Gastroesophageal sphincter (tissue), 4 donors: ENCODE results near the gene SERINC2. TPM values are rescaled to one million over a fixed set of nuclear protein-coding genes. Genes with fewer than 3 reads are reported as not detected.
"Not testable (repeated sequence)": the region's sequence is repeated elsewhere in the genome, so short reads cannot be mapped to it uniquely, and the experiment has no call there.

Experiments used
- ATAC-seq: fragments of 150-250 bp; one replicate; pipeline ENCODE4 v1.9.1; 2016; ENCODE audit warnings: mild to moderate bottlenecking, moderate library complexity
- H3K27ac ChIP-seq, 4 donors: fragments of 200-600 bp; sonication (generic) in 3 of 4; 1 replicate in 3 of 4; 2 replicates in 1 of 4; pipeline ENCODE4 v1.5.1; 2016 to 2019
- H3K27me3 ChIP-seq: fragments of 200-600 bp; sonication (generic); one replicate; pipeline ENCODE4 v1.5.1; 2019
- H3K36me3 ChIP-seq, 2 donors: fragments of 200-600 bp; sonication (generic); one replicate each; pipeline ENCODE4 v1.5.1; 2019; ENCODE audit warnings: control low read depth in 1 of 2
- H3K4me1 ChIP-seq, 3 donors: fragments of 200-600 bp; sonication (generic); 1 replicate in 2 of 3; 2 replicates in 1 of 3; pipeline ENCODE4 v1.5.1; 2016 to 2019; ENCODE audit warnings: control low read depth in 2 of 3
- H3K4me3 ChIP-seq, 2 donors: fragments of 200-600 bp; sonication (generic); one replicate each; pipeline ENCODE4 v1.5.1; 2019; ENCODE audit warnings: mild to moderate bottlenecking in 1 of 2, moderate library complexity in 1 of 2
- H3K9me3 ChIP-seq, 3 donors: fragments of 200-600 bp; sonication (generic); one replicate each; pipeline ENCODE4 v1.5.1; 2017 to 2019; ENCODE audit warnings: control low read depth in 2 of 3
- EP300 ChIP-seq: sonication (generic); formaldehyde crosslinking; IDR thresholded peaks from one replicate; pipeline ENCODE4 v1.6.1; 2017; ENCODE audit warnings: antibody characterized with exemption, mild to moderate bottlenecking
- POLR2A ChIP-seq, 2 donors: fragments of 450-650 bp; IDR thresholded peaks; one replicate each; pipeline ENCODE4 v1.6.1; 2017; ENCODE audit warnings: antibody characterized with exemption in 2 of 2, mild to moderate bottlenecking in 2 of 2, moderate library complexity in 1 of 2
- POLR2AphosphoS5 ChIP-seq: sonication (generic); formaldehyde crosslinking; IDR thresholded peaks from one replicate; pipeline ENCODE4 v1.6.1; 2017; ENCODE audit warnings: antibody characterized with exemption
- WGBS, 2 donors: methylation state at CpG; one replicate each; pipeline ENCODE4 v1.1.5; 2018; ENCODE audit warnings: low coverage in 1 of 2; 5-methylcytosine and 5-hydroxymethylcytosine counted together
- total RNA-seq, 4 donors: library from RNA; depleted of rRNA; stranded (reverse); fragments of >200 nt; gene quantifications; one replicate each; pipeline ENCODE4 v1.1.0, GENCODE V29; 2016
- TF ChIP-seq, protein P1 (sequence below), 4 experiments: fragments of 200-600 bp in 2 of 4; fragments of 450-650 bp in 2 of 4; sonication (generic) in 1 of 4; IDR thresholded peaks; one replicate each; pipeline ENCODE4 v1.5.1; 2017 to 2019; ENCODE audit warnings: antibody characterized with exemption in 4 of 4, mild to moderate bottlenecking in 2 of 4, moderate library complexity in 2 of 4

Gene SERINC2
- total RNA-seq, 4 donors from 2014 or later: 2.5 to 8.7 (median 4.1) TPM

DNA sequence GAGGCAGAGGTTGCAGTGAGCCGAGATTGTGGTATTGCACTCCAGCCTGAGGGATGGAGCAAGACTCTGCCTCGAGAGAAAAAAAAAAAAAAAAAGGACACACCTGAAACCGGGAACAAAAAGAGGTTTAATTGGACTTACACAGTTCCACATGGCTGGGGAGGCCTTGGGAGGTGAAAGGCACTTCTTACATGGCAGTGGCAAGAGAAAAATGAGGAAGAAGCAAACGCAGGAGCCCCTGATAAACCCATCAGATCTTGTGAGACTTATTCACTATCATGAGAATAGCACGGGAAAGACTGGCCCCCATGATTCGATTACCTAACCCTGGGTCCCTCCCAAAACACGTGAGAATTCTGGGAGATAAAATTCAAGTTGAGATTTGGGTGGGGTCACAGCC is 61.6 kb downstream of the SERINC2 start:
- H3K27ac ChIP-seq, H3K9me3 ChIP-seq, ATAC-seq, H3K36me3 ChIP-seq, H3K4me1 ChIP-seq, H3K4me3 ChIP-seq: not testable (repeated sequence)
- H3K27me3 ChIP-seq: peaks cover 11% of the 10 kb centered on the region
- 81 to 88% methylated on average over 5 of the region's 7 CpGs for WGBS, 2 donors

DNA sequence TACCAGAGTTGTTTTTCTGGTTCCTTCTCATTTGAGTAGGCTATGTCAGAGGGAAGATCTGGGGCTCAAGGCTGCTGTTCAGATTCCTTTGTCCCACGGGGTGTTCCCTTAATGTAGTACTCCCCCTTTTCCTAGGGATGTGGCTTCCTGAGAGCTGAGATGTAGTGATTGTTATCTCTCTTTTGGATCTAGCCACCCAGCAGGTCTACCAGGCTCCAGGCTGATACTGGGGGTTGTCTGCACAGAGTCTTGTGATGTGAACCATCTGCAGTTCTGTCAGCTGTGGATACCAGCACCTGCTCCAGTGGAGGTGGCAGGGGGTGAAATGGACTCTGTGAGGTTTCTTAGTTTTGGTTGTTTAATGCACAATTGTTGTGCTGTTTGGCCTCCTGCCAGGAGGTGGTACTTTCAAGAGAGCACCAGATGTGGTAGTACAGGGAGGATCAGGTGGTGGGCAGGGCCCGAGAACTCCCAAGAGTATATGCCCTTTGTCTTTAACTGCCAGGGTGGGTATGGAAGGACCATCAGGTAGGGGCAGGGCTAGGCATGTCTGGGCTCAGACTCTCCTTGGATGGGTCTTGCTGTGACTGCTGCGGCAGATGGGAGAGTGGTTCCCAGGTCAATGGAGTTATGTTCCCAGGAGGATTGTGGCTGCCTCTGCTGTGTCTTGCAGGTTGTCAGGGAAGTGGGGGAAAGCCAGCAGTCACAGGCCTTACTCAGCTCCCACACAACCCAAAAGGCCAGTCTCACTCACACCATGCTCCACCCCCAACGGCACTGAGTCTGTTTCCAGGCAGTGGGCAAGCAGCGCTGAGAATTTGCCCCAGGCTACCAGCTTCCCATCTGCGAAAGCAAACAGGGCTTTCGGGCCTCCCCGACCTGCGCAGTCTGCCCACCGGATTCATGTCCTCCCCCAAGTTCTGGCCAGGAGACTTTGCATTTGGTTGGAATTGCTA is 64.2 kb downstream of the SERINC2 start:
- TF ChIP-seq POLR2AphosphoS5 (no peak), EP300 (no peak)
- TF ChIP-seq, protein P1, sequence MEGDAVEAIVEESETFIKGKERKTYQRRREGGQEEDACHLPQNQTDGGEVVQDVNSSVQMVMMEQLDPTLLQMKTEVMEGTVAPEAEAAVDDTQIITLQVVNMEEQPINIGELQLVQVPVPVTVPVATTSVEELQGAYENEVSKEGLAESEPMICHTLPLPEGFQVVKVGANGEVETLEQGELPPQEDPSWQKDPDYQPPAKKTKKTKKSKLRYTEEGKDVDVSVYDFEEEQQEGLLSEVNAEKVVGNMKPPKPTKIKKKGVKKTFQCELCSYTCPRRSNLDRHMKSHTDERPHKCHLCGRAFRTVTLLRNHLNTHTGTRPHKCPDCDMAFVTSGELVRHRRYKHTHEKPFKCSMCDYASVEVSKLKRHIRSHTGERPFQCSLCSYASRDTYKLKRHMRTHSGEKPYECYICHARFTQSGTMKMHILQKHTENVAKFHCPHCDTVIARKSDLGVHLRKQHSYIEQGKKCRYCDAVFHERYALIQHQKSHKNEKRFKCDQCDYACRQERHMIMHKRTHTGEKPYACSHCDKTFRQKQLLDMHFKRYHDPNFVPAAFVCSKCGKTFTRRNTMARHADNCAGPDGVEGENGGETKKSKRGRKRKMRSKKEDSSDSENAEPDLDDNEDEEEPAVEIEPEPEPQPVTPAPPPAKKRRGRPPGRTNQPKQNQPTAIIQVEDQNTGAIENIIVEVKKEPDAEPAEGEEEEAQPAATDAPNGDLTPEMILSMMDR (IDR thresholded peaks at IDR 0.05): no peak
- H3K27me3 ChIP-seq: no peaks in the 10 kb centered on the region
- no peak overlapping the region for H3K27ac ChIP-seq
- H3K4me1 ChIP-seq: no peaks in the 10 kb centered on the region
- H3K9me3 ChIP-seq: peaks cover 0 to 4% (median 0%) of the 10 kb centered on the region in 3 donors
- H3K36me3 ChIP-seq: no peaks in the 10 kb centered on the region
- ATAC-seq: no peak
- no peak overlapping the region for H3K4me3 ChIP-seq
- WGBS, 2 donors: 0 to 83% methylated on average over 1 to 2 of the region's 10 CpGs

DNA sequence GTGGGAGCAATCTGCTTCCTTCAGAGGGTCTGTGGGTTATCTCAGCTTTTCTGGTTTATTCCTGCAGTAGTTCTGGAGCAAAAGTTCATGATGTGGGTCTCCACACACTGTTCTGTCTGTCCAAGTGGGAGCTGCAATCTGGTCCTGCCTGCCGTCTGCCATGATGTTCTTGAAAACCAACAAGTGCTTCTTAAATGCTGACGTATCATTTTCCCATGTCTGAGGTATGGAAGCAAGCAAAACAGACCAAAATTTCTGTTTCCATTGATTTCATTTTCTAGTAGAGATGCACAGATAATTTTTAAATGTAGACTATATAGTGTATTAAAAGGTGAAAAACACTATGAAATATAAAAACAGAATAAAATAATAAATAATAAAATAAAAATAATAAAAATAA is 65.2 kb downstream of the SERINC2 start:
- WGBS, 2 donors: 83% methylated on average over 1 of the region's 2 CpGs; no CpG with 5 or more reads in 1 of the 2 donors
- Histone ChIP-seq H3K27me3 (no peaks in the 10 kb centered on the region), H3K4me1 (peaks cover 0 to 3% (median 0%) of the 10 kb centered on the region in 3 donors), H3K4me3 (no peak overlapping the region), H3K36me3 (no peaks in the 10 kb centered on the region), H3K9me3 (peaks cover 0 to 4% (median 0%) of the 10 kb centered on the region in 3 donors), H3K27ac (no peak overlapping the region)
- no peak for ATAC-seq
- TF ChIP-seq POLR2A (IDR thresholded peaks at IDR 0.05) (no peak), POLR2AphosphoS5 (no peak), EP300 (no peak)
- TF ChIP-seq, protein P1 (IDR thresholded peaks at IDR 0.05): no peak

DNA sequence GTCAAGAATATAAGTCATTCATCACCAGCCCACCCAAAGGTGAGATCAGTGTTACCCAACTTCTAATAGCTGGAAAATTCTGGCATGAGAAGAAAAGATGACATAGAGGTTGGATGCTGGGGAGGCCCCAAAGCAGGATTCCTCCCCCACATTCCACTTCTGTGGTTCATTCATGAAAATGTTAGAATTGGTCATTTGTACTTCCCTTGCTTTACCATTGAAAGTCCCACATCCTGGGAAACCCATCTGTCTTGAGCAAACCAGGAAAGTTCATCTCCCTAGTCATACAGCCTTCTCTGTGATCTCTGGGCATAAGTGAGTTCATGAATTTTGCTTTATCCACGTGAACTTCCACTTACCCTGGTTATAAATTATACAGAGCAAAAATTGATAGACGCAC is 66.8 kb downstream of the SERINC2 start:
- H3K27me3 ChIP-seq: no peaks in the 10 kb centered on the region
- peaks cover 0 to 4% (median 0%) of the 10 kb centered on the region in 3 donors for H3K9me3 ChIP-seq
- H3K27ac ChIP-seq: no peak overlapping the region
- 62 to 86% methylated on average over 2 of the region's 2 CpGs for WGBS, 2 donors
- no peak overlapping the region for H3K4me3 ChIP-seq
- H3K4me1 ChIP-seq: peaks cover 0 to 8% (median 0%) of the 10 kb centered on the region in 3 donors
- TF ChIP-seq, protein P1 (IDR thresholded peaks at IDR 0.05): no peak
- no peak for TF ChIP-seq POLR2AphosphoS5
- no peak for TF ChIP-seq EP300
- ATAC-seq: no peak
- H3K36me3 ChIP-seq: no peaks in the 10 kb centered on the region

DNA sequence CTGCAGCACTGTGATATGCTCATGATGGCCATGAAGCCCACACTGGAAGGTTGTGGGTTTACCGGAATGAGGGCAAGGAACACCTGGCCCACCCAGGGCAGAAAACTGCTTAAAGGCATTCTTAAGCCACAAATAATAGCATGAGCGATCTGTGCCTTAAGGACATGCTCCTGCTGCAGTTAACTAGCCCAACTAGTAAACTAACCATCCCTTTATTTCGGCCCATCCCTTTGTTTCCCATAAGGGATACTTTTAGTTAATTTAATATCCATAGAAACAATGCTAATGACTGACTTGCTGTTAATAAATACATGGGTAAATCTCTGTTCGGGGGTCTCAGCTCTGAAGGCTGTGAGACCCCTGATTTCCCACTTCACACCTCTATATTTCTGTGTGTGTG is 67.4 kb downstream of the SERINC2 start:
- not testable (repeated sequence) for H3K27me3 ChIP-seq, H3K4me3 ChIP-seq, H3K36me3 ChIP-seq, H3K4me1 ChIP-seq, H3K9me3 ChIP-seq, ATAC-seq, H3K27ac ChIP-seq
- 61 to 75% methylated on average over 3 to 4 of the region's 4 CpGs for WGBS, 2 donors

DNA sequence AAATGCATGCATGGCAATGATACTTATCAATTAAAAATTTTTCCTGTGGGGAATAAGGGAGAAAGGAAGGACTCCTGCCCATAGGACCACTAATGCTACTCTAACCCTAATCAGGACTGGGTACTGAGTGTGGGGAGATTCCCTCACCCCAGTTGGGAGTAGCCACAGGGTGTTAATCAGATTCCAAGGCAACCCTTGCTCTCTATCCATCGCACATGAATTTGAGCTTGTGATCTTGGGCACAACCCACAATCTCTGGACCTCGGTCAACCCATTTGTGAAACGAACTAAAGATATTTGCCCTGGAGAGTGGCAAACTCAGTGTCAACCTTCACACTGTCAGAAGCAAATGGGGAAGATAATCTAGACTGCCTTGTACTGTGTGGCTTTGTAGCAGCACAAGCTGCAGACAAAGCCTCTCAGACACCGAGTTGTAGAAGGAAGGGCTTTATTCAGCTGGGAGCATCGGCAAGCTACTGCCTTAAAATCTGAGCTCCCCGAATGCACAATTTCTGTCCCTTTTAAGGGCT is 69.5 kb downstream of the SERINC2 start:
- Histone ChIP-seq H3K4me1 (peaks cover 0 to 8% (median 0%) of the 10 kb centered on the region in 3 donors), H3K36me3 (no peaks in the 10 kb centered on the region), H3K27ac (peak overlapping the region in 3 of 4 donors; percentile 40 to 70 (median 42)), H3K9me3 (peaks cover 0 to 4% (median 0%) of the 10 kb centered on the region in 3 donors), H3K27me3 (no peaks in the 10 kb centered on the region), H3K4me3 (no peak overlapping the region)
- no peak for ATAC-seq
- TF ChIP-seq POLR2AphosphoS5: no peak
- TF ChIP-seq, protein P1 (IDR thresholded peaks at IDR 0.05): no peak
- TF ChIP-seq POLR2A (IDR thresholded peaks at IDR 0.05): no peak
- TF ChIP-seq EP300: no peak
- 76 to 86% methylated on average over 3 to 6 of the region's 6 CpGs for WGBS, 2 donors
